HepG2 (cell line): ENCODE measurements around the gene SMURF1. TPM values are rescaled to one million over a fixed set of nuclear protein-coding genes. Genes with fewer than 3 reads are reported as not detected.

Source experiments
- BRCA1 ChIP-seq: sonication (generic); formaldehyde crosslinking; IDR thresholded peaks from 2 replicates; pipeline ENCODE4 v1.4.0; 2020; ENCODE audit warnings: missing genetic modification reagents
- DRAP1 ChIP-seq: IDR thresholded peaks from 2 replicates; pipeline ENCODE4 v1.6.1; 2016; ENCODE audit warnings: missing genetic modification reagents, missing compliant biosample characterization
- ELF1 ChIP-seq: sonication (generic); formaldehyde crosslinking; IDR thresholded peaks from 2 replicates; pipeline ENCODE4 v1.4.0; 2020; ENCODE audit warnings: missing genetic modification reagents
- ESRRA ChIP-seq: sonication (generic); formaldehyde crosslinking; IDR thresholded peaks from 2 replicates; pipeline ENCODE4 v1.5.1; 2020; ENCODE audit warnings: mild to moderate bottlenecking, low read depth, missing genetic modification reagents
- GMEB1 ChIP-seq: sonication (generic); formaldehyde crosslinking; IDR thresholded peaks from 2 replicates; pipeline ENCODE4 v1.5.1; 2020; ENCODE audit warnings: missing genetic modification reagents, mild to moderate bottlenecking, borderline replicate concordance
- HDAC2 ChIP-seq: sonication (generic); formaldehyde crosslinking; IDR thresholded peaks from 2 replicates; pipeline ENCODE4 v1.4.0; 2020; ENCODE audit warnings: missing genetic modification reagents
- KDM6A ChIP-seq: IDR thresholded peaks from 2 replicates; pipeline ENCODE4 v1.6.1; 2016; ENCODE audit warnings: low read depth
- NFKBIZ ChIP-seq: IDR thresholded peaks from 2 replicates; pipeline ENCODE4 v1.6.1; 2018; ENCODE audit warnings: missing genetic modification reagents, missing compliant biosample characterization
- NR0B2 ChIP-seq: sonication (generic); formaldehyde crosslinking; IDR thresholded peaks from 2 replicates; pipeline ENCODE4 v1.4.0; 2020; ENCODE audit warnings: mild to moderate bottlenecking, missing genetic modification reagents
- NR2F6 ChIP-seq, 2 experiments: IDR thresholded peaks; 2 replicates each; pipeline ENCODE4 v1.6.1; 2016; ENCODE audit warnings: antibody characterized with exemption in 1 of 2, mild to moderate bottlenecking in 1 of 2
- TBX3 ChIP-seq: fragments of 450-650 bp; IDR thresholded peaks from 2 replicates; pipeline ENCODE4 v1.6.1; 2017; ENCODE audit warnings: antibody characterized with exemption, mild to moderate bottlenecking, inconsistent platforms, borderline replicate concordance
- TFDP1 ChIP-seq: IDR thresholded peaks from 2 replicates; pipeline ENCODE4 v1.6.1; 2016; ENCODE audit warnings: missing compliant biosample characterization, missing genetic modification reagents, borderline replicate concordance
- ZBTB10 ChIP-seq: sonication (generic); formaldehyde crosslinking; IDR thresholded peaks from 2 replicates; pipeline ENCODE4 v1.4.0; 2020; ENCODE audit warnings: missing genetic modification reagents, borderline replicate concordance
- ZBTB7B ChIP-seq: sonication (generic); formaldehyde crosslinking; IDR thresholded peaks from 2 replicates; pipeline ENCODE4 v1.4.0; 2020; ENCODE audit warnings: missing genetic modification reagents
- ZNF350 ChIP-seq: sonication (generic); formaldehyde crosslinking; IDR thresholded peaks from 2 replicates; pipeline ENCODE4 v1.4.0; 2020; ENCODE audit warnings: mild to moderate bottlenecking, low read depth, missing genetic modification reagents, borderline replicate concordance
- ZNF580 ChIP-seq: IDR thresholded peaks from 2 replicates; pipeline ENCODE4 v1.6.1; 2016; ENCODE audit warnings: low read depth, borderline replicate concordance
- ZNF788 ChIP-seq: sonication (generic); formaldehyde crosslinking; IDR thresholded peaks from 2 replicates; pipeline ENCODE4 v1.5.0; 2020; ENCODE audit warnings: mild to moderate bottlenecking, missing genetic modification reagents, borderline replicate concordance
- ZNF879 ChIP-seq: sonication (generic); formaldehyde crosslinking; IDR thresholded peaks from 2 replicates; pipeline ENCODE4 v1.8.1; 2023; ENCODE audit warnings: missing genetic modification reagents
- ZSCAN25 ChIP-seq: sonication (generic); formaldehyde crosslinking; IDR thresholded peaks from 2 replicates; pipeline ENCODE4 v1.8.0; 2022; ENCODE audit warnings: mild to moderate bottlenecking, missing genetic modification reagents
- ZUFSP ChIP-seq: sonication (generic); formaldehyde crosslinking; IDR thresholded peaks from 2 replicates; pipeline ENCODE4 v1.9.0; 2021; ENCODE audit warnings: missing genetic modification reagents, mild to moderate bottlenecking, borderline replicate concordance
- polyA plus RNA-seq, 8 experiments: library from polyadenylated mRNA; depleted of rRNA in 3 of 8; stranded (reverse) in 7 of 8; unstranded in 1 of 8; fragments of >200 nt; fragmentation: Illumina TruSeq in 4 of 8; extraction: Trizol in 4 of 8; gene quantifications; 2 replicates each; pipeline versions ENCODE4 v1.2.1 to v1.2.3, GENCODE V29; 2011 to 2016; ENCODE audit warnings: low read depth in 4 of 8, missing spikeins in 1 of 8, mixed read lengths in 1 of 8; ENCODE audit not compliant: insufficient read depth in 1 of 8
- total RNA-seq, 5 experiments: library from RNA; depleted of rRNA; stranded (reverse); fragments of >200 nt; fragmentation: Illumina TruSeq; extraction: Trizol; gene quantifications; 2 replicates each; pipeline ENCODE4 v1.2.3, GENCODE V29; 2016; ENCODE audit warnings: low read depth in 1 of 5

The SMURF1 gene
- total and polyA plus RNA-seq, 2 of the 13 experiments (the other 11 are each of a cell fraction or from before 2014, with no cell fraction given): 8.3 to 11.1 TPM

- TF ChIP-seq ZNF580 (CRISPR knock-in tag) (0 out of 2 replicates have a peak, but pooled peaks have one; percentile 34), ZSCAN25 (CRISPR knock-in tag) (0 out of 2 replicates have a peak, but pooled peaks have one; percentile 26), HDAC2 (peak; percentile 86), NR0B2 (0 out of 2 replicates have a peak, but pooled peaks have one; percentile 31), TBX3 (peak; percentile 16; the same call in 1 of the 2 replicates), KDM6A (CRISPR knock-in tag) (no peak), ZNF788 (CRISPR knock-in tag) (peak; percentile 77; the same call in 1 of the 2 replicates), ZBTB7B (CRISPR knock-in tag) (0 out of 2 replicates have a peak, but pooled peaks have one; percentile 28), ZNF879 (CRISPR knock-in tag) (0 out of 2 replicates have a peak, but pooled peaks have one; percentile 46), ESRRA (CRISPR knock-in tag) (peak; percentile 74; the same call in 1 of the 2 replicates), ZBTB10 (no peak), ZUFSP (CRISPR knock-in tag) (no peak), NFKBIZ (peak; percentile 35; the same call in 1 of the 2 replicates), BRCA1 (CRISPR knock-in tag) (peak; percentile 45; the same call in 1 of the 2 replicates), GMEB1 (CRISPR knock-in tag) (peak; percentile 17; the same call in 1 of the 2 replicates), NR2F6 (IDR thresholded peaks at IDR 0.05) (peak; percentile 97), NR2F6 (CRISPR knock-in tag; IDR thresholded peaks at IDR 0.05) (peak; percentile 98), DRAP1 (CRISPR knock-in tag) (no peak), ZNF350 (CRISPR knock-in tag) (peak; percentile 56; the same call in 1 of the 2 replicates), TFDP1 (CRISPR knock-in tag) (peak; percentile 46; the same call in 1 of the 2 replicates), ELF1 (no peak)
Observed at GRCh38 chr7:99190359-99191009, 46.6 kb upstream of the SMURF1 start (continued).
